Thoracic aorta (tissue), 2 donors: ENCODE results near the gene VASN. TPM values are rescaled to one million over a fixed set of nuclear protein-coding genes. Genes with fewer than 3 reads are reported as not detected.
A peak's percentile ranks its signal among the peaks of the same experiment; 100 is the strongest.

Experiments used
- ATAC-seq: fragments of 150-250 bp; one replicate; pipeline ENCODE4 v1.8.0; 2017; ENCODE audit warnings: low read depth; ENCODE audit not compliant: insufficient number of reproducible peaks, low FRiP score
- DNase-seq: peaks from one replicate; pipeline ENCODE4 v3.0.0-alpha.2; 2020; ENCODE audit warnings: low spot score
- H3K27ac ChIP-seq, 2 donors: fragments of 200-600 bp; sonication (generic); 1 replicate in 1 of 2; 2 replicates in 1 of 2; pipeline ENCODE4 v1.5.1; 2016; ENCODE audit warnings: mild to moderate bottlenecking in 2 of 2, moderate library complexity in 2 of 2
- H3K27me3 ChIP-seq: fragments of 200-600 bp; sonication (generic); replicated peaks from 2 replicates; pipeline ENCODE4 v1.6.0; 2016; ENCODE audit warnings: mild to moderate bottlenecking; ENCODE audit not compliant: insufficient read depth
- H3K36me3 ChIP-seq: fragments of 200-600 bp; sonication (generic); one replicate; pipeline ENCODE4 v1.5.1; 2016
- H3K4me1 ChIP-seq, 2 donors: fragments of 200-600 bp; sonication (generic); 1 replicate in 1 of 2; 2 replicates in 1 of 2; pipeline versions ENCODE4 v1.5.1 to v1.6.0; 2016; ENCODE audit warnings: low read depth in 2 of 2, mild to moderate bottlenecking in 1 of 2; ENCODE audit not compliant: control insufficient read depth in 1 of 2
- H3K4me3 ChIP-seq: fragments of 200-600 bp; sonication (generic); 2 replicates; pipeline ENCODE4 v1.5.1; 2016; ENCODE audit warnings: mild to moderate bottlenecking
- H3K9me3 ChIP-seq: fragments of 200-600 bp; sonication (generic); 2 replicates; pipeline ENCODE4 v1.5.1; 2016
- total RNA-seq, 2 donors: library from RNA; depleted of rRNA; stranded (reverse); fragments of >200 nt; gene quantifications; one replicate each; pipeline versions ENCODE4 v1.1.0 to v1.2.3, GENCODE V29; 2016
- TF ChIP-seq, protein P1 (sequence below): fragments of 200-600 bp; sonication (generic); IDR thresholded peaks from one replicate; pipeline ENCODE4 v1.5.1; 2019; ENCODE audit warnings: antibody characterized with exemption

Gene VASN
- total RNA-seq, 2 donors from 2014 or later: 197 to 217 TPM

DNA sequence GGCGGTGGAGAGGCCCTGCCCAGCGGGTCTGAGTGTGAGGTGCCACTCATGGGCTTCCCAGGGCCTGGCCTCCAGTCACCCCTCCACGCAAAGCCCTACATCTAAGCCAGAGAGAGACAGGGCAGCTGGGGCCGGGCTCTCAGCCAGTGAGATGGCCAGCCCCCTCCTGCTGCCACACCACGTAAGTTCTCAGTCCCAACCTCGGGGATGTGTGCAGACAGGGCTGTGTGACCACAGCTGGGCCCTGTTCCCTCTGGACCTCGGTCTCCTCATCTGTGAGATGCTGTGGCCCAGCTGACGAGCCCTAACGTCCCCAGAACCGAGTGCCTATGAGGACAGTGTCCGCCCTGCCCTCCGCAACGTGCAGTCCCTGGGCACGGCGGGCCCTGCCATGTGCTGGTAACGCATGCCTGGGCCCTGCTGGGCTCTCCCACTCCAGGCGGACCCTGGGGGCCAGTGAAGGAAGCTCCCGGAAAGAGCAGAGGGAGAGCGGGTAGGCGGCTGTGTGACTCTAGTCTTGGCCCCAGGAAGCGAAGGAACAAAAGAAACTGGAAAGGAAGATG is 11.2 kb downstream of the VASN start:
- Histone ChIP-seq H3K36me3 (peaks cover 30% of the 10 kb centered on the region), H3K27ac (peak overlapping the region; percentile 94 to 99), H3K4me1 (peaks cover 71 to 100% of the 10 kb centered on the region in 2 donors), H3K9me3 (no peaks in the 10 kb centered on the region), H3K4me3 (no peak overlapping the region), H3K27me3 (no peaks in the 10 kb centered on the region)
- DNase-seq (no peak), ATAC-seq (no peak)
- TF ChIP-seq, protein P1, sequence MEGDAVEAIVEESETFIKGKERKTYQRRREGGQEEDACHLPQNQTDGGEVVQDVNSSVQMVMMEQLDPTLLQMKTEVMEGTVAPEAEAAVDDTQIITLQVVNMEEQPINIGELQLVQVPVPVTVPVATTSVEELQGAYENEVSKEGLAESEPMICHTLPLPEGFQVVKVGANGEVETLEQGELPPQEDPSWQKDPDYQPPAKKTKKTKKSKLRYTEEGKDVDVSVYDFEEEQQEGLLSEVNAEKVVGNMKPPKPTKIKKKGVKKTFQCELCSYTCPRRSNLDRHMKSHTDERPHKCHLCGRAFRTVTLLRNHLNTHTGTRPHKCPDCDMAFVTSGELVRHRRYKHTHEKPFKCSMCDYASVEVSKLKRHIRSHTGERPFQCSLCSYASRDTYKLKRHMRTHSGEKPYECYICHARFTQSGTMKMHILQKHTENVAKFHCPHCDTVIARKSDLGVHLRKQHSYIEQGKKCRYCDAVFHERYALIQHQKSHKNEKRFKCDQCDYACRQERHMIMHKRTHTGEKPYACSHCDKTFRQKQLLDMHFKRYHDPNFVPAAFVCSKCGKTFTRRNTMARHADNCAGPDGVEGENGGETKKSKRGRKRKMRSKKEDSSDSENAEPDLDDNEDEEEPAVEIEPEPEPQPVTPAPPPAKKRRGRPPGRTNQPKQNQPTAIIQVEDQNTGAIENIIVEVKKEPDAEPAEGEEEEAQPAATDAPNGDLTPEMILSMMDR: no peak

DNA sequence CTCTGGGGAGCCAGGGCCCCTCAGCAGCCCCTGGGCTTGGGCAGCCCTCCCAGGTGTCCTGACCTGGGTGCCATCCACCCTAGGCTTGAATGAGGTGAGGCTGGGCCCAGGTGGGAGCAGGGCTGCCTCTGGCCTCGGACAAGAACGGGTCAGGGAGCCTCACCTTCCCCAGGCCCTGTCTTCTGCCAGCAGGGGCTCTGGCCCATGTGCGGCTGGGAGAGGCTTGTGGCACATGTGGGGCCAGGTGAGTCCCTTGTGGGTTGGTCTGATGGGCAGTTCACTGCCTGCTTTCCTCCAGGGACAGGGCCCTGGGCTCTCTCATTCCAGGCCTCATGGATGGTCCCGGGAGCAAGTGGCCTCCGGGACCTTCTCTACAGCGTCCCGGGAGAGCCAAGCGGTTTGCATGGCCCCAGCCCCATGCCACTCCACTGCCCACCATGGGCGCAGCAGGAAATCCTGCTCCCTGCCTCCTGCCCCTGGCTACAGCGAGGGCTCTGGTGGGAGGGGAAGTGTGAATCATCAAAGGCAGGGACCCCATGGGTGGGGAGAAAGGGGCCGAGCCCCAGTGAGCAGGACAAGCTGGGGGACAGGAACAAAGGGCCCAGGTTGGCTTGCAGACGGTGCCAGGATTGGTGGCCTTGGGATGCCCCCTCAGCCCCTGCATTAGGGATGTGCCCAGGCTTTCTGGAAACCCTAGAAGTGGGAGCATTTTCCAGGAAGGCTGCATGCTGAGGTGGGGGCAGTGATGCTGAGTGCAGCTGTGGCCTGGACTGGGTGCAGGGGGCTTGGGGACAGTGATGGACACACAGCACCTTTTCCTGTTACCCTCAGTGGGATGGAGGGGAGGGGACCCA is 12.2 kb downstream of the VASN start:
- TF ChIP-seq, protein P1: no peak
- Histone ChIP-seq H3K4me3 (no peak overlapping the region), H3K27me3 (no peaks in the 10 kb centered on the region), H3K27ac (peak overlapping the region; percentile 94 to 99), H3K36me3 (peaks cover 30% of the 10 kb centered on the region), H3K9me3 (no peaks in the 10 kb centered on the region), H3K4me1 (peaks cover 68 to 100% of the 10 kb centered on the region in 2 donors)
- ATAC-seq (no peak), DNase-seq (no peak)

DNA sequence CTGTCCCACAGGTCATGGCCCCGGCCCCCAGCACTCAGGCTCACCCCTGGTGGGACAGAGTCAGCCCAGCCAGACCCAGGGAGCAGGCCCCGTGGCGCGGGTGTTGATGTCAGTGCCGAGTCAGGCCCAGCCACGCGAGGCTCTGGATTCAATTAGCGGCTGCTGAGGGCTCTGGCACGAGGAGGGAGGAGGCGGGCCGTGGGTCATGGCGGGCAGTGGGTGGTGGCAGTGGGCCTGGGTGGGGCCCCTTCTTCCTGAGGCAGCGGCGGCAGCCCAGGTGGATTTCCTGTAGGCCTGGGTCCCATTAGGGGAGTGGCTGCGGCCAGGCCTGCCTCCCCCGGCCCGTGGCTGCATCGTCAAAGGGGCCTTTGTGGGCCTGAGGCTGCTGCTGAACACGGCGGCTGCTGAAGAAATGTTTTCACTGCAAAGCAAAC is 12.9 kb downstream of the VASN start:
- DNase-seq (no peak), ATAC-seq (no peak)
- no peaks in the 10 kb centered on the region for H3K9me3 ChIP-seq
- peaks cover 68 to 100% of the 10 kb centered on the region in 2 donors for H3K4me1 ChIP-seq
- peaks cover 26% of the 10 kb centered on the region for H3K36me3 ChIP-seq
- no peak overlapping the region for H3K4me3 ChIP-seq
- no peaks in the 10 kb centered on the region for H3K27me3 ChIP-seq
- H3K27ac ChIP-seq: peak overlapping the region; percentile 94 to 99
- TF ChIP-seq, protein P1: no peak

DNA sequence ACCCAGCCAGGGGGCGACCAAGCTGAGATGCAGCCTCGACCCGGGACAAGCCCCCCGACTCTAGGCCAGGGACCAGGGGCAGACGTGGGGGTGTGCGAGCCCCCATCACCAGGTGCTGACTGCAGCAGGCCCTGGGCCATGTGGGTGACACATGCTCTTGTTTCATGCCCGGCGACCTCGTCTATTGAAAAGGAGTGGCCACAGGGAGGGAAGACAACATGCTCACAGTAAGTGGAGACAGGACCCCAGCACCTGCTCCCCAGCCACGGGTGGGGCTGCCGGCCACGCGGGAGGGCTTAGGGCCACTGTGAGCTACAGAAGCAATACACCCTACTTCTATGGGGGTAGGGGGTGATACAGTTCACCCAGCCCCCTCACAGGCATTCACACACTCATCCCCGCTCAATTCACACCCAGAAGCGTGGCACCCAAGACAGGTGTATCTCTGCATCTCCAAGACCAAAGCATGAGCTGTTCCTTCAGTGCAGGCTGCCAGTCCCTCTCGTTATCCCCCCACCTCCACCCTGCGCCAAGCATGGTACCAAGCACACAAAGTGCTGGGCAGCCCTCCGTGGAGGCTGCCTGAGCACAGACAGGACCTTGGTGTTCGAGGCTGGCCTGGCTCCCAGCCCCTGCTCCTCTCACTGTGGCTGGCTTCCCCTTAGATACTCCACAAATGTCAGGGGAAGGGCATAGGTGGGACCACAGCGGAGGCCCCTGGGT is 13.6 kb downstream of the VASN start:
- no peaks in the 10 kb centered on the region for H3K9me3 ChIP-seq
- DNase-seq: no peak
- no peak overlapping the region for H3K4me3 ChIP-seq
- no peaks in the 10 kb centered on the region for H3K27me3 ChIP-seq
- peaks cover 67 to 100% of the 10 kb centered on the region in 2 donors for H3K4me1 ChIP-seq
- ATAC-seq: no peak
- H3K36me3 ChIP-seq: peaks cover 26% of the 10 kb centered on the region
- peak overlapping the region; percentile 94 to 99 for H3K27ac ChIP-seq
- TF ChIP-seq, protein P1: no peak
